Activated CD4-positive, alpha-beta T cell treated with anti-CD3 and anti-CD28 coated beads, Interleukin-2, amount 50 U/mL, for 24 hours (primary cell): Measurements from ENCODE around the gene LBP.
A peak's percentile ranks its signal among the peaks of the same experiment; 100 is the strongest.
"Not testable (repeated sequence)": the region's sequence is repeated elsewhere in the genome, so short reads cannot be mapped to it uniquely, and the experiment has no call there.

Experiments
- DNase-seq, 2 donors: peaks; one replicate each; pipeline ENCODE4 v3.0.0-alpha.2; 2020; ENCODE audit warnings: low read depth in 1 of 2, low spot score in 1 of 2

LBP gene

GRCh38 chr20:38346247-38346651 lies at the start of gene LBP:
LBP (plus strand) TSS chr20:38346482; CDS start chr20:38346517, 35 bp downstream.
- DNase-seq: no peak

GRCh38 chr20:38297916-38298674 lies 48.2 kb upstream of the LBP start:
- no peak for DNase-seq

GRCh38 chr20:38298768-38299288 lies 47.5 kb upstream of the LBP start:
- DNase-seq: no peak

- DNase-seq: no peak
Measured at GRCh38 chr20:38299963-38300362, 46.3 kb upstream of the LBP start.

GRCh38 chr20:38300438-38300837 lies 45.8 kb upstream of the LBP start:
- DNase-seq: no peak

GRCh38 chr20:38301309-38301708 lies 45.0 kb upstream of the LBP start:
- no peak for DNase-seq

GRCh38 chr20:38302786-38303185 lies 43.5 kb upstream of the LBP start:
- DNase-seq: no peak

GRCh38 chr20:38303908-38304379 lies 42.3 kb upstream of the LBP start, which contains the start of gene BPI:
BPI (plus strand) TSS chr20:38304156; CDS start chr20:38304224, 68 bp downstream.
- DNase-seq: no peak

- DNase-seq: peak in 1 of 2 donors; percentile 3
Measured at GRCh38 chr20:38304845-38305447, 41.3 kb upstream of the LBP start.

GRCh38 chr20:38305541-38305940 lies 40.7 kb upstream of the LBP start:
- DNase-seq: no peak

GRCh38 chr20:38306379-38306778 lies 39.9 kb upstream of the LBP start:
- DNase-seq: no peak

- DNase-seq: no peak
Measured at GRCh38 chr20:38307371-38308046, 38.8 kb upstream of the LBP start.

- no peak for DNase-seq
Measured at GRCh38 chr20:38308047-38308438, 38.2 kb upstream of the LBP start.

- DNase-seq: no peak
Measured at GRCh38 chr20:38308447-38308846, 37.8 kb upstream of the LBP start.

- no peak for DNase-seq
Measured at GRCh38 chr20:38311091-38311490, 35.2 kb upstream of the LBP start.

GRCh38 chr20:38311491-38311890 lies 34.8 kb upstream of the LBP start:
- no peak for DNase-seq

- no peak for DNase-seq
Measured at GRCh38 chr20:38313676-38314075, 32.6 kb upstream of the LBP start.

GRCh38 chr20:38314350-38314749 lies 31.9 kb upstream of the LBP start:
- not testable (repeated sequence) for DNase-seq

- no peak for DNase-seq
Measured at GRCh38 chr20:38315290-38315966, 30.9 kb upstream of the LBP start.

GRCh38 chr20:38316341-38316740 lies 29.9 kb upstream of the LBP start:
- DNase-seq: no peak

- no peak for DNase-seq
Measured at GRCh38 chr20:38317422-38317821, 28.9 kb upstream of the LBP start.
